ENCODE measurements around the gene AKAP12.

Gene AKAP12

DNA sequence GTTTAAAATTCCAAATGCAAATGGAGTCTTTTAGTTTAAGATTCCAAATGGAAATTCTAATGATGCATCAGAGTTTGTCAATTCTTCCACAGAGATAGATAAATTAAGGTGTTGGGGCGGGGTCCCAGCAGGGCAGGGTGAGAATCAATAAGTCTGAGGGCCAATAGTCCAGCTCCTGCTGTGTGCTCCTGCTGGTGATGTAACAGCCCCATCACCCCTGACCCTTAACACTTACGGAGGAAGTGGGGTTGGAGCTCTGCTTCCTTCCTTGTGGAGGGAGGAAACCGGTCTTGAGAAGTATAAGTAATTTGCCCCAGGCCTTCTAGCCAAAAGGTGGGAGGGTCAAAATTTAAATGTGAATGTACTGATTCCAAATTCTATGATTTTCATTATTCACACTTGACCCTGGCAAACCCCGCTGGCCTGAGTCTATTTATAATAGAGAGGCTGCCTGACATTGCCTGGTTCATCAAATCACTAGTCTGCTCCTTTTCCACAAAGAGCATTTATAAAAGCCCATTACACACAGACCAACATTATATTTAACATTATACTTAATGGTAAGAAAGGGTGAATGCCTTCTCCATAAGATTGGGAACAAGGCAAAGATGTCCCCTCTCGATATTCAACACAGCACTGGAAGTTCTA, 134.4 kb downstream of the AKAP12 start:
- no peak overlapping the region for H3K4me3 ChIP-seq (replicated peaks; ENCODE audit: low read depth, low read length)
- DNase-seq (ENCODE audit: extremely low read depth, low read depth) = no peak
- TF ChIP-seq, protein P1, sequence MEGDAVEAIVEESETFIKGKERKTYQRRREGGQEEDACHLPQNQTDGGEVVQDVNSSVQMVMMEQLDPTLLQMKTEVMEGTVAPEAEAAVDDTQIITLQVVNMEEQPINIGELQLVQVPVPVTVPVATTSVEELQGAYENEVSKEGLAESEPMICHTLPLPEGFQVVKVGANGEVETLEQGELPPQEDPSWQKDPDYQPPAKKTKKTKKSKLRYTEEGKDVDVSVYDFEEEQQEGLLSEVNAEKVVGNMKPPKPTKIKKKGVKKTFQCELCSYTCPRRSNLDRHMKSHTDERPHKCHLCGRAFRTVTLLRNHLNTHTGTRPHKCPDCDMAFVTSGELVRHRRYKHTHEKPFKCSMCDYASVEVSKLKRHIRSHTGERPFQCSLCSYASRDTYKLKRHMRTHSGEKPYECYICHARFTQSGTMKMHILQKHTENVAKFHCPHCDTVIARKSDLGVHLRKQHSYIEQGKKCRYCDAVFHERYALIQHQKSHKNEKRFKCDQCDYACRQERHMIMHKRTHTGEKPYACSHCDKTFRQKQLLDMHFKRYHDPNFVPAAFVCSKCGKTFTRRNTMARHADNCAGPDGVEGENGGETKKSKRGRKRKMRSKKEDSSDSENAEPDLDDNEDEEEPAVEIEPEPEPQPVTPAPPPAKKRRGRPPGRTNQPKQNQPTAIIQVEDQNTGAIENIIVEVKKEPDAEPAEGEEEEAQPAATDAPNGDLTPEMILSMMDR (IDR thresholded peaks at IDR 0.05; ENCODE audit: low read depth, low read length, missing control alignments) = no peak

DNA sequence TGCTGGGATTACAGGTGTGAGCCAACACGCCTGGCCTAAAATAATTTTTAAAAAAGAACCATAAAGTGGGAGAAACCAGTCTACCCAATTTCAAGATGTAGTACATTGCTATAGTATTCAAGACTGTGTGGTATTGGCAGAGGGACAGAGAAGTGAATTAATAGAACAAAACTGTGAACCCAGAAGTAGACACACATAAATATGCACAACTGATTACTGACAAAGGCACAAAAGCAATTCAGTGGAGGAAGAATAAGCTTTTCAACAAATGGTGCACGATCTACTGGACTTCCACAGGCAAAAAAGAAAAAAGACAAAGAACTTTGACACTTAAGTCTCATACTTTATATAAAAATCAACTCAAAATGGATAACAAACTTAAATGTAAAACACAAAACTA, 136.1 kb downstream of the AKAP12 start:
- no peak for DNase-seq (ENCODE audit: extremely low read depth, low read depth)
- H3K4me3 ChIP-seq (replicated peaks; ENCODE audit: low read depth, low read length) = no peak overlapping the region
- TF ChIP-seq, protein P1 (IDR thresholded peaks at IDR 0.05; ENCODE audit: low read depth, low read length, missing control alignments) = no peak

DNA sequence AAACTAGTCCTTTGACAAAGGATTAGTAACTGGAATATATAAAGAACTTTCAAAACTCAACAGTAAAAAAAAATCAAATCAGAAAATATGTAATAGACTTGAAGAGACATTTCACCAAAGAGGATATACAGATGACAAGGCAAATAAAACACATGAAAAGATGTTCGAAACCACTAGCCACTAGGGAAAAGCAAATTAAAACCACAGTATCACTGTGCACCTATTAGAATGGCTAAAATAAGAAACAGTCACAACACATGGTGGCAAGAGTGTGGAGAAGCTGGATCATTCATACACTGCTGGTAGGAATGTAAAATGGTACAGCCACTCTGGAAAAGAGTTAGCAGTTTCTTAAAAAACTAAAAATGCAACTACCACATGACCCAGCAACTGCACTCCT, 136.7 kb downstream of the AKAP12 start:
- TF ChIP-seq, protein P1 (IDR thresholded peaks at IDR 0.05; ENCODE audit: low read depth, low read length, missing control alignments) = no peak
- DNase-seq (ENCODE audit: extremely low read depth, low read depth) = no peak
- H3K4me3 ChIP-seq (replicated peaks; ENCODE audit: low read depth, low read length) = no peak overlapping the region

DNA sequence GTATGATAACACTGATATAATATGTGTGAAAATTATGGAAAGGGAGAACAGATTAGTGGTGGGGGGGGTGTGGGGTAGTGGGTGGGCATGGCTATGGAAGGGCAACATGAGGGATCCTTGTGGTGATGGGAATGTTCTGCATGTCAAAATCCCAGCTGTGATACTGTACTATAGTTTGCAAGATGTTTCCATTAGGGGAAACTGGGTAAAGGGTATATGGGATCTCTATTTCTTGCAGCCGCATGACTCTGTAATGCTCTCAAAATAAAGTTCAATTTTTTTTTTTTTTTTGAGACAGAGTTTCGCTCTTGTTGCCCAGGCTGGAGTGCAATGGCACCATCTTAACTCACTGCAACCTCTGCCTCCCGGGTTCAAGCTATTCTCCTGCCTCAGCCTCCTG, 137.3 kb downstream of the AKAP12 start:
- TF ChIP-seq, protein P1 (IDR thresholded peaks at IDR 0.05; ENCODE audit: low read depth, low read length, missing control alignments) = no peak
- no peak overlapping the region for H3K4me3 ChIP-seq (replicated peaks; ENCODE audit: low read depth, low read length)
- DNase-seq (ENCODE audit: extremely low read depth, low read depth) = no peak

DNA sequence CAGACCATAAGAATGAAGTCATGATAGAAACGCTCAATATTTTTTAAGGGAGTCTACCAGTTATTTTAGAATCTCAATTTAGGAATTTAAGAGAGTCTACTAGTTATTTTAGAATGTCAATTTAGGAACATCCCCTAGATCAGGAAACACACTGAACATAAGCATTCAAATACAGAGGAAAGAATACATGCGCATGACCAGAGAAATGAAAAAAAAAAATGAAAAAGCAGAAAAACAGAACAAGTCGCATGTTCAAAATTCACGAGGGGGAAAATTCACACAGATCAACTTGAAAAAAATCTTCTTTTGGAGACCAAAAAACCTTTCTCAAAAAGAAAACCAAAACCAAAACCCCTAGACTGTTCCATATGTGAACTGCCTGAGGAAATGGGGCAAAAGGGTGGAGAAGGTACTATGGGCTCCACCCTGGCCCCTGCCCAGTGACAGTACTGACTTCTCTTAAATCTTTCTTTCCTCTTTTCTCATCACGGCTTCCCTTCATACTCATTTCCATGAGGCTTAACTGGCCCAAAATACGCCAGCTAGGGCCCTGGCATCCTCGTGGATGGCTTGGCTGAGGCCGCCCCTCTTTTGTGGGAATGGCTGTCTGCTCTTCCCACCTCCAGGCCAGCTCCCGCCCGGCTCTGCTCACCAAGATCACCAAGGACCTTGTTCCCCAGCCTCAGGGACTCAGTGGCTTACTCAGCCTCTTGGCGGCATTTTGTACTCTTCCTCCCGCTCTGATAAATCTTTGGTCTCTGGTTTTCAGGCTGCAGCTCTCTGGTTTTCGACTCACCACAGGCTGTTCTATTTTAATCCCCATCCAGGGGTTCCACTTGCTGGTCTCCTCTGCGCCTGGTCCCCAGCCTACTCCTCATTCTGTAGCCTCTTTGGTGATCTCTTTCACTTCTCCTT, 140.4 kb downstream of the AKAP12 start:
- no peak overlapping the region for H3K4me3 ChIP-seq (replicated peaks; ENCODE audit: low read depth, low read length)
- no peak for DNase-seq (ENCODE audit: extremely low read depth, low read depth)
- TF ChIP-seq, protein P1 (IDR thresholded peaks at IDR 0.05; ENCODE audit: low read depth, low read length, missing control alignments) = no peak

DNA sequence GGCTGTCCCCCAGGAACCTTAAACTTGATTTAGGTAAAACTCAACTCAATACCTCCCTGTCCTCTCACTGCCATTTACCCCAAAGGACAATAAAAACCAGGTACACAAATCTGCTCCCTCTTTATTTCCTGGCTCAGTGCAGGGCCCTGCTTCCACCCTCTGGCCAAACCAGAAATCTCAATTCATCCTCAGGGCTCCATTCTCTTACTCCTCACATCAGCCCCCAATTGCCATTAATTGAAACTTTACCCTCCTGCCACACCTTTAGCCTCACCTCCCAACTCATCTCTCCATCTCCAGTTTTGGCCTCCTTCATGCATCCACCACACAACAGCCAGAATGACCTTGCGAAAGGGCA, 141.1 kb downstream of the AKAP12 start:
- no peak overlapping the region for H3K4me3 ChIP-seq (replicated peaks; ENCODE audit: low read depth, low read length)
- no peak for DNase-seq (ENCODE audit: extremely low read depth, low read depth)
- TF ChIP-seq, protein P1 (IDR thresholded peaks at IDR 0.05; ENCODE audit: low read depth, low read length, missing control alignments) = no peak
